H1 (cell line): Measurements from ENCODE around the gene TUNAR. TPM values are rescaled to one million over a fixed set of nuclear protein-coding genes. Genes with fewer than 3 reads are reported as not detected.

Source experiments
- CTCF ChIA-PET: fragments of 300-600 bp; sonication (Branson Sonifier 250); formaldehyde crosslinking; loops from one replicate; lab custom pipeline; 2021; ENCODE audit not compliant: partially characterized antibody; lab: Charles Lee
- POLR2A ChIA-PET: fragments of 300-600 bp; sonication (Branson Sonifier 250); formaldehyde crosslinking; loops from one replicate; lab custom pipeline; 2021; ENCODE audit warnings: inconsistent platforms; ENCODE audit not compliant: partially characterized antibody; lab: Charles Lee
- DNase-seq, 2 experiments: peaks; one replicate each; pipeline versions ENCODE4 v3.0.0 to v3.0.0-alpha.2; 2010 to 2022; ENCODE audit warnings: low spot score in 2 of 2, low read depth in 1 of 2, mixed read lengths in 1 of 2
- FAIRE-seq: peaks from 2 replicates; lab custom pipeline; 2011; peaks lifted over from hg19 to GRCh38; lab: Jason Lieb, UNC
- H2AFZ ChIP-seq: 2 replicates; pipeline ENCODE4 v1.8.1; 2012; ENCODE audit warnings: low read length, inconsistent platforms
- H2AK5ac ChIP-seq: 2 replicates; pipeline ENCODE4 v1.6.1; 2013; ENCODE audit warnings: low read depth, low read length
- H2BK120ac ChIP-seq: replicated peaks from 2 replicates; pipeline ENCODE3; 2013; ENCODE audit warnings: low read depth, low read length, inconsistent platforms
- H2BK12ac ChIP-seq: 2 replicates; pipeline ENCODE4 v1.6.1; 2013; ENCODE audit warnings: low read depth, low read length
- H2BK15ac ChIP-seq: 2 replicates; pipeline ENCODE4 v1.6.1; 2013; ENCODE audit warnings: low read length
- H2BK20ac ChIP-seq: 2 replicates; pipeline ENCODE4 v1.6.1; 2013; ENCODE audit warnings: low read length
- H2BK5ac ChIP-seq: 2 replicates; pipeline ENCODE4 v1.6.1; 2013; ENCODE audit warnings: low read depth, low read length
- H3K14ac ChIP-seq: 2 replicates; pipeline ENCODE4 v1.6.1; 2013; ENCODE audit warnings: inconsistent platforms; ENCODE audit not compliant: insufficient read length
- H3K18ac ChIP-seq: 2 replicates; pipeline ENCODE4 v1.6.1; 2013; ENCODE audit warnings: low read length; ENCODE audit errors: extremely low read depth
- H3K23ac ChIP-seq: 2 replicates; pipeline ENCODE4 v1.6.1; 2013; ENCODE audit warnings: inconsistent platforms; ENCODE audit not compliant: insufficient read length
- H3K23me2 ChIP-seq: 2 replicates; pipeline ENCODE4 v1.6.1; 2013; ENCODE audit warnings: low read depth, low read length
- H3K27ac ChIP-seq: 2 replicates; pipeline ENCODE4 v1.6.1; 2011; ENCODE audit warnings: low read depth, low read length, inconsistent platforms
- H3K27me3 ChIP-seq, 4 experiments: replicated peaks in 1 of 4; 1 replicate in 1 of 4; 2 replicates in 3 of 4; pipeline versions ENCODE4 v1.6.1 to v1.8.1; 2011 to 2013; ENCODE audit warnings: low read length in 3 of 4, mild to moderate bottlenecking in 3 of 4, inconsistent platforms in 2 of 4, mixed read lengths in 2 of 4, moderate library complexity in 1 of 4; ENCODE audit not compliant: control insufficient read depth in 3 of 4, insufficient read depth in 3 of 4; ENCODE audit errors: extremely low read depth in 1 of 4
- H3K36me3 ChIP-seq, 4 experiments: 2 replicates each; pipeline versions ENCODE4 v1.6.1 to v1.8.1; 2011 to 2013; ENCODE audit warnings: mild to moderate bottlenecking in 4 of 4, low read length in 3 of 4, moderate library complexity in 2 of 4, control low read depth in 1 of 4, inconsistent platforms in 1 of 4; ENCODE audit not compliant: insufficient read depth in 4 of 4, control insufficient read depth in 2 of 4
- H3K4ac ChIP-seq: replicated peaks from 2 replicates; pipeline ENCODE3; 2013; ENCODE audit warnings: low read length, low read depth, mixed read lengths, inconsistent platforms; ENCODE audit not compliant: insufficient read length
- H3K4me1 ChIP-seq, 4 experiments: replicated peaks in 1 of 4; 1 replicate in 1 of 4; 2 replicates in 3 of 4; pipeline versions ENCODE4 v1.6.1 to v1.8.1; 2011 to 2013; ENCODE audit warnings: low read length in 3 of 4, inconsistent platforms in 2 of 4, mixed read lengths in 1 of 4; ENCODE audit not compliant: insufficient read depth in 4 of 4, control insufficient read depth in 3 of 4
- H3K4me2 ChIP-seq, 2 experiments: 2 replicates each; pipeline versions ENCODE4 v1.6.1 to v1.8.1; 2011 to 2013; ENCODE audit warnings: low read depth in 2 of 2, low read length in 2 of 2, control low read depth in 1 of 2, inconsistent platforms in 1 of 2, mild to moderate bottlenecking in 1 of 2; ENCODE audit not compliant: insufficient read depth in 1 of 2
- H3K4me3 ChIP-seq, 4 experiments: fragments of 200-600, 300-600 bp in 1 of 4; sonication (generic), shearing (Covaris generic), sonication (Bioruptor Twin) in 1 of 4; 2 replicates each; pipeline versions ENCODE4 v1.5.1 to v1.8.1; 2011 to 2016; ENCODE audit warnings: low read length in 4 of 4, low read depth in 3 of 4, control low read depth in 2 of 4, inconsistent platforms in 2 of 4, mild to moderate bottlenecking in 2 of 4, mixed read lengths in 1 of 4, moderate library complexity in 1 of 4; ENCODE audit not compliant: insufficient read depth in 2 of 4; ENCODE audit errors: extremely low read depth in 1 of 4
- H3K56ac ChIP-seq: replicated peaks from 2 replicates; pipeline ENCODE3; 2013; ENCODE audit warnings: low read depth, mild to moderate bottlenecking, mixed read lengths, low read length, inconsistent platforms; ENCODE audit not compliant: insufficient read length
- H3K79me1 ChIP-seq: 2 replicates; pipeline ENCODE4 v1.6.1; 2013; ENCODE audit warnings: low read depth, low read length, control low read depth
- H3K79me2 ChIP-seq, 2 experiments: 2 replicates each; pipeline versions ENCODE4 v1.6.1 to v1.8.1; 2012 to 2013; ENCODE audit warnings: low read length in 2 of 2, mild to moderate bottlenecking in 2 of 2, inconsistent platforms in 1 of 2; ENCODE audit not compliant: insufficient read depth in 2 of 2, control insufficient read depth in 1 of 2
- H3K9ac ChIP-seq, 4 experiments: replicated peaks in 1 of 4; 1 replicate in 1 of 4; 2 replicates in 3 of 4; pipeline versions ENCODE4 v1.6.1 to v1.8.1; 2011 to 2013; ENCODE audit warnings: low read depth in 3 of 4, low read length in 3 of 4, control low read depth in 2 of 4, mild to moderate bottlenecking in 2 of 4, moderate library complexity in 2 of 4, inconsistent platforms in 1 of 4; ENCODE audit errors: extremely low read depth in 1 of 4
- H3K9me3 ChIP-seq, 2 experiments: 2 replicates each; pipeline versions ENCODE4 v1.6.1 to v1.8.1; 2012 to 2013; ENCODE audit warnings: mild to moderate bottlenecking in 2 of 2, moderate library complexity in 2 of 2, control low read depth in 1 of 2, inconsistent platforms in 1 of 2, low read depth in 1 of 2, low read length in 1 of 2, mixed read lengths in 1 of 2; ENCODE audit not compliant: insufficient read depth in 2 of 2
- H4K20me1 ChIP-seq, 2 experiments: replicated peaks in 1 of 2; 2 replicates each; pipeline versions ENCODE3 to v1.8.1; 2011 to 2013; ENCODE audit warnings: inconsistent platforms in 2 of 2, low read length in 2 of 2, mild to moderate bottlenecking in 1 of 2; ENCODE audit not compliant: insufficient read depth in 2 of 2, control insufficient read depth in 1 of 2
- H4K5ac ChIP-seq: 2 replicates; pipeline ENCODE4 v1.6.1; 2013; ENCODE audit warnings: low read length, low read depth, mixed read lengths, inconsistent platforms; ENCODE audit not compliant: insufficient read length
- H4K8ac ChIP-seq: 2 replicates; pipeline ENCODE4 v1.8.0; 2013; ENCODE audit warnings: mild to moderate bottlenecking, moderate library complexity, low read length, inconsistent platforms; ENCODE audit not compliant: insufficient read depth; ENCODE audit errors: extremely low read depth
- H4K91ac ChIP-seq: replicated peaks from 2 replicates; pipeline ENCODE3; 2013; ENCODE audit warnings: low read length, mixed read lengths, inconsistent platforms; ENCODE audit not compliant: insufficient read length
- BCL11A ChIP-seq, 2 experiments: IDR thresholded peaks; one replicate each; pipeline ENCODE4 v1.6.1; 2011; ENCODE audit warnings: low read depth in 2 of 2, low read length in 2 of 2, mild to moderate bottlenecking in 2 of 2
- CBX5 ChIP-seq: fragments of 300-800, 300-1000 bp; sonication (generic); IDR thresholded peaks from 2 replicates; pipeline ENCODE4 v1.7.1; 2016; ENCODE audit warnings: antibody characterized with exemption, low read length, low read depth
- CEBPB ChIP-seq: IDR thresholded peaks from 2 replicates; pipeline ENCODE4 v1.6.1; 2012; ENCODE audit warnings: low read depth, low read length
- CHD2 ChIP-seq: IDR thresholded peaks from 2 replicates; pipeline ENCODE4 v1.6.1; 2012; ENCODE audit warnings: low read length, improper control_type of control experiment
- CTBP2 ChIP-seq: IDR thresholded peaks from 2 replicates; pipeline ENCODE4 v1.7.0; 2011; ENCODE audit warnings: borderline replicate concordance, mild to moderate bottlenecking, moderate library complexity, mixed read lengths, low read length; ENCODE audit not compliant: insufficient read depth, insufficient read length
- EP300 ChIP-seq, 2 experiments: IDR thresholded peaks; 1 replicate in 1 of 2; 2 replicates in 1 of 2; pipeline ENCODE4 v1.6.1; 2011 to 2012; ENCODE audit warnings: low read depth in 2 of 2, low read length in 2 of 2, mild to moderate bottlenecking in 2 of 2, borderline replicate concordance in 1 of 2, inconsistent platforms in 1 of 2, moderate library complexity in 1 of 2
- GABPA ChIP-seq: IDR thresholded peaks from 2 replicates; pipeline ENCODE4 v1.6.1; 2011; ENCODE audit warnings: mild to moderate bottlenecking, low read length, moderate library complexity, borderline replicate concordance; ENCODE audit not compliant: insufficient read depth
- JUND ChIP-seq: IDR thresholded peaks from 2 replicates; pipeline ENCODE4 v1.6.1; 2011; ENCODE audit warnings: mild to moderate bottlenecking, improper control_type of control experiment, low read length
- MAFK ChIP-seq: IDR thresholded peaks from 2 replicates; pipeline ENCODE4 v1.6.1; 2012; ENCODE audit warnings: low read depth, mild to moderate bottlenecking, improper control_type of control experiment, low read length
- POU5F1 ChIP-seq: IDR thresholded peaks from 2 replicates; pipeline ENCODE4 v1.6.1; 2011; ENCODE audit warnings: low read depth, mild to moderate bottlenecking, low read length, moderate library complexity
- RBBP5 ChIP-seq: IDR thresholded peaks from 2 replicates; pipeline ENCODE4 v1.7.1; 2012; ENCODE audit warnings: low read depth, mild to moderate bottlenecking, inconsistent platforms, low read length, moderate library complexity, borderline replicate concordance
- SIX5 ChIP-seq: IDR thresholded peaks from 2 replicates; pipeline ENCODE4 v1.6.1; 2011; ENCODE audit warnings: mild to moderate bottlenecking, low read depth, low read length
- SP1 ChIP-seq: IDR thresholded peaks from 2 replicates; pipeline ENCODE4 v1.6.1; 2011; ENCODE audit warnings: low read depth, low read length
- SP2 ChIP-seq: IDR thresholded peaks from 2 replicates; pipeline ENCODE4 v1.6.1; 2012; ENCODE audit warnings: mild to moderate bottlenecking, low read length, inconsistent platforms
- TAF7 ChIP-seq: optimal IDR thresholded peaks from 2 replicates; pipeline ENCODE3; 2011; ENCODE audit warnings: low read depth, mild to moderate bottlenecking, inconsistent platforms, low read length, moderate library complexity, borderline replicate concordance
- WGBS, 2 experiments: shearing (Covaris generic) in 1 of 2; methylation state at CpG; one replicate each; pipeline versions ENCODE4 v1.1.6 to v1.1.7; 2013 to 2015; ENCODE audit warnings: low lambda C conversion rate in 2 of 2, mixed read lengths in 2 of 2, inconsistent platforms in 1 of 2, low coverage in 1 of 2, missing lambda C conversion rate in 1 of 2; ENCODE audit not compliant: insufficient replicate concordance in 2 of 2, insufficient coverage in 1 of 2, insufficient read length in 1 of 2; ENCODE audit errors: extremely low coverage in 1 of 2, missing lambda C conversion rate in 1 of 2; 5-methylcytosine and 5-hydroxymethylcytosine counted together
- polyA plus RNA-seq, 7 experiments: library from polyadenylated mRNA; depleted of rRNA in 3 of 7; stranded (reverse) in 5 of 7; unstranded in 2 of 7; fragments of >200 nt in 5 of 7; fragments of 200-250 nt in 2 of 7; gene quantifications; 1 replicate in 5 of 7; 2 replicates in 1 of 7; 4 replicates in 1 of 7; pipeline versions ENCODE4 v1.2.1 to v1.2.3, GENCODE V29; 2011 to 2013; ENCODE audit warnings: missing spikeins in 2 of 7, mixed read lengths in 2 of 7
- total RNA-seq: library from RNA; stranded (reverse); fragmentation: NEBNext Ultra II Directional; extraction: Animal tissue kit (Norgen Biotek cat#: 25700); gene quantifications from 2 replicates; pipeline ENCODE4 v1.2.1, GENCODE V29; 2021

TUNAR gene
- total and polyA plus RNA-seq, 2 of the 8 experiments (the other 6 are each of a cell fraction or from before 2014, with no cell fraction given) = 12.8 to 63.9 TPM

- H2BK5ac ChIP-seq = no peak overlapping the region
- no peak overlapping the region for H2BK120ac ChIP-seq
- H3K36me3 ChIP-seq = no peaks in the 10 kb centered on the region; a peak in 1 of 8 replicates
- no peak overlapping the region for H3K27ac ChIP-seq
- no peak overlapping the region for H3K4me3 ChIP-seq
- H3K14ac ChIP-seq = no peak overlapping the region
- POLR2A ChIA-PET = no interaction called here
- WGBS, 2 experiments = 97% methylated on average over 2 of the region's 2 CpGs; no CpG with 5 or more reads in 1 of the 2 experiments
- H3K23me2 ChIP-seq = no peaks in the 10 kb centered on the region
- H3K9me3 ChIP-seq = peaks cover 11 to 19% of the 10 kb centered on the region in 2 experiments
- DNase-seq (no peak), FAIRE-seq (no peak)
- H2BK12ac ChIP-seq = peak overlapping the region; percentile 41; the same call in 1 of the 2 replicates
- H2AK5ac ChIP-seq = 0 out of 2 replicates have a peak overlapping the region, but pooled peaks have one; percentile 17
- no peaks in the 10 kb centered on the region for H3K27me3 ChIP-seq
- no peak overlapping the region for H2BK15ac ChIP-seq
- H3K9ac ChIP-seq = no peak overlapping the region
- peaks cover 0 to 7% (median 6%) of the 10 kb centered on the region in 4 experiments; a peak in 5 of 7 replicates for H3K4me1 ChIP-seq
- CTCF ChIA-PET = interaction anchor here (0.6 to 1.4 kb wide), 2 partner anchors 46 to 156 kb away, joined by 3 to 4 read pairs; no protein-coding TSS in a partner anchor
- no peak overlapping the region for H2BK20ac ChIP-seq
- no peak overlapping the region for H3K56ac ChIP-seq
- H3K79me2 ChIP-seq = no peaks in the 10 kb centered on the region
- no peaks in the 10 kb centered on the region; the same call in 1 of the 2 replicates for H3K79me1 ChIP-seq
- no peaks in the 10 kb centered on the region for H4K20me1 ChIP-seq
- no peak overlapping the region for H4K5ac ChIP-seq
- no peak overlapping the region for H3K4ac ChIP-seq
- H4K8ac ChIP-seq = no peak overlapping the region
- H3K18ac ChIP-seq = no peak overlapping the region
- no peak overlapping the region for H2AFZ ChIP-seq
- no peak for TF ChIP-seq CTBP2
- TF ChIP-seq TAF7 = no peak
- no peak for TF ChIP-seq RBBP5
- TF ChIP-seq CEBPB = no peak
- no peak for TF ChIP-seq CBX5
- no peak for TF ChIP-seq CHD2
- no peak for TF ChIP-seq EP300 (IDR thresholded peaks at IDR 0.05; ENCODE audit: borderline replicate concordance in 1 of 2, low read depth in 2 of 2, low read length in 2 of 2)
- TF ChIP-seq SP1 = no peak
- no peak for TF ChIP-seq BCL11A (IDR thresholded peaks at IDR 0.05; ENCODE audit: low read depth in 2 of 2, low read length in 2 of 2)
- TF ChIP-seq POU5F1 = no peak
- TF ChIP-seq GABPA = no peak
- no peak for TF ChIP-seq JUND
- TF ChIP-seq SP2 = no peak
- no peak for TF ChIP-seq SIX5
- TF ChIP-seq MAFK = no peak
- no peak overlapping the region for H3K4me2 ChIP-seq
- no peak overlapping the region for H3K23ac ChIP-seq
- no peak overlapping the region for H4K91ac ChIP-seq
Measured at GRCh38 chr14:95941897-95942296, 65.3 kb downstream of the TUNAR start.
